IPS-NIHi7 (cell line): ENCODE measurements around the gene CCDC69.

ENCODE experiments used
- DNase-seq: peaks from one replicate; pipeline ENCODE4 v3.0.0; 2012; ENCODE audit warnings: mixed read lengths; ENCODE audit errors: extremely low spot score

Gene CCDC69

GRCh38 chr5:151164687-151165392 is 59.1 kb downstream of the CCDC69 start:
- DNase-seq: peak; percentile 77

- DNase-seq: no peak
Observed at GRCh38 chr5:151162776-151163175, 61.1 kb downstream of the CCDC69 start.

DNA sequence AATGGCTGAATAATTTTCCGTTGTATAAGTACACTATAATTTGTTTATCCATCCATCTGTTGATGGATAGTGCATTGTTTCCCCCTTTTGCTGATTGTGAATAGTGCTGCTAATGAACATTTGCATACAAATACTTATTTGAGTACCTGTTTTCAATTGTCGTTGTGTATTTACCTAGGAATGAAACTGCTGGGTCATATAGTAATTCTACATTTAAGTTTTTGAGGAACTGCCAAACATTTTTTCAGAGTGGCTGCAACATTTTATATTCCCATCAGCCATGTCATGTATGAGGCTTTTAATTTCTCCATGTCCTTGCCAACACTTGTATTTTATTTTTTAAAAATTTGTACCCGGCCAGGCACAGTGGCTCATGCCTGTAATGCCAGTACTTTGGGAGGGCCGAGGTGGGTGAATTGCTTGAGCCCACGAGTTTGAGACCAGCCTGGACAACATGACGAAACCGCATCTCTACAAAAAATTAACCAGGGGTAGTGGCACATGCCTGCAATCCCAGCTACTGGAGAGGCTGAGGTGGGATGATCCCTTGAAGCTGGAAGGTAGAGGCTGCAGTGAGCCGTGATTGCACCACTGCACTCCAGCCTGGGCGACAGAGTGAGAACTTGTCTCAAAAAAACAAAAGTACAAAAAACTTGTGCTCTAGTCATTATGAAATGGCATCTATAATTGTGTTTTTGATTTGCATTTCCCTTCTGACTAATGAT is 64.1 kb downstream of the CCDC69 start:
- no peak for DNase-seq

DNA sequence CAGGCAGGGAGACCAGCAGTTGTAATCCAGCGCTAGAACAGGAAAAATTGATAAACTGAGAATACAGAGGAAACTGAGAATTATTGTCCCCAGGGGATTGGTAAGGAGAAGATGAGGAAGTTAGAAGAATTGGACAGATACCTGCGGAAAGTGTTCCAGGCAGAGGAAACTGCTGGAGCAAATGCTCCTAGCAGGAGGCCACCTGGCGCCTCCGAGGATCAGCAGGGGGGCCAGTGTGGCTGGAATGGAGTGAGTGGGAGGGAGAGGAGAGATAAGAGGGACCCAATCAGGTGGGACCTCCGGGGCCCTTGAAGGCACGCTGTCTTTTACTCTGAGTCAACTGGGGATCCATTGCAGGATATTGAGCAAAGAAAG is 65.6 kb downstream of the CCDC69 start:
- peak; percentile 74 for DNase-seq

DNA sequence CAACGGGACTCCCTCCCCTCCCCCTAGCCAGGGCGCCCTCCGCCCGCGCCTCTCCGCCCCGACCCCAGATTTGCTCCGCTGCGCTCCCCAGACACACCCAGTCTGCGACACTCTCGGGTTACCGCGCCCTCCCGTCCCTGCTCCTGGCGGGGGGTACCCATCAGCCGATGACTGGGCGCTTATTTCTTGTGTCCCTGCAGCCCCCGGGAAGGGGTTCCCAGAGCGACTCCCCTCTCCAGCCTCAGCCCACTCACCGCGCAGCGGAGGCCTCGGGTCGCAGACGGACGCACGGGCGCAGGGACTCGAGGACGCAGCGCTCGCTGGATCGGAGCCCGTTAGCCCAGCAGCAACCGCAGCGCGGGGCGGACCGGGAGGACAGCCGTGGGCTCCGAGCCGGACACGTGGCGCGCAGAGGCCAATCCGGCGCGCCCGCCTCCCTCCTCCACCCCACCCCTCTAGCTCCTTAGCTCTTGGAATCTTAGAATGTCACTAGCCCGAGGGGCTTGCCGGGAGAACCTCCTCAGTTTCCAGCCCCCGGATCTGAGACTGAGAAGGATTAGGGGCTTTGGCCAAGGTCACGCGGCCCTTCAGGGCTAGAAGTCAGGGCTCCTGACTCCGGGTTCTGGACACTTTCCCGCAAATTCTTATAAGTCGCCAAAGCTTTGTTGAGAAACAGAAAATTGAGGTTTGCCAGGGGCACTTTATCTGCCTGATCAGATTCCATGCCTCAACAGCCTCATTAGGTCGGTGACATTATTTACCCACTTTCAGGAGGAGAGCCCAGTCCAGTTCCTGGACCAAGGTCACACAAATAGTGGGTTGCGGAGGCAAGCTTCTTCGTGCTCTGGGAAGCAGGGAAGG is 66.2 kb downstream of the CCDC69 start, which contains the start of gene ANXA6:
Gene ANXA6, minus strand, starts transcription at position 354 of the 861 bp plus-strand sequence. CDS start 9,878 bp downstream, outside the sequence.
- DNase-seq: peak; percentile 95

DNA sequence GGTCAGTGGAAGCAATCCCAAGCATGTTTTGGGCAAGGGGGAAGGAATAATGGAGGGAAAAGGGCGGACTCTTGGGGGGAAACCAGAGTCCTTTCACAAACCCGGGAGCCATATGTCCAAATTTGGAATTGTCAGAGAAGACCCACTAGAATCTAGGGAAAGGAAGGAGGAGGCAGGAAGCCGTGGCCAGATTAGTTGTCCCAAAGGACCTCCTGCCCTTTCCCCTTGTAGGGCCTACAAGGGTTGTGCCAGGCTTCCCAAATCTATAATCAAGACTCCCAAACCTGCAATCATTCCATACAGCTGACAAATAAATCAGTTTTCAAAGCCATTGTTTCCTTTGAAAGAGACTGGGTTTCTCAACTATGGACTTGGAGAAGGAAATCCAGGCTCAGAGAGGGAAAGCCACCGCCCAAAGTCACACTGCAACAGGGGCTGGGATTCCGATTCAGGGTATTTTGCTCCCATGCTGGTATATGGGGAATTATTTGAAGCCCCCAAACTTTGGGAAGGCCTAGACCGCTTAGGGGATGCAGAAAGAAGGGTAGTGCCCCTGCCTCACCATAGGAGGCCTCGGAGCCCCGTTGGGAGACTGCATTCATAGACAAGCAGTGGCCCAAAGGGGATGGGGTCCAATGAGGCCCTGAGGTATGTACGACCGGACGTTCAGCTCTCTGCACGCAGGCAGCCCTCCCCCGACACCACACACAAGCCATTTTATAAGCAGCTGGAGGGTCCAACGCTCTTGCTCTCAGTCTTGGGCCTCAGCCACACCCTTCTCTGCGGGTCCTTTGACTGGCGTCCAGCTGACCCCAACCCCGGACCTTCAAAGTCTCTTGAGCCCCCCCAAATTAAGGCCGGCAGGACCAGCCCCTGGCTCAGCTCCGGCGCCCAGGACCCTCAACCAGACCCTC is 67.1 kb downstream of the CCDC69 start:
- no peak for DNase-seq

DNA sequence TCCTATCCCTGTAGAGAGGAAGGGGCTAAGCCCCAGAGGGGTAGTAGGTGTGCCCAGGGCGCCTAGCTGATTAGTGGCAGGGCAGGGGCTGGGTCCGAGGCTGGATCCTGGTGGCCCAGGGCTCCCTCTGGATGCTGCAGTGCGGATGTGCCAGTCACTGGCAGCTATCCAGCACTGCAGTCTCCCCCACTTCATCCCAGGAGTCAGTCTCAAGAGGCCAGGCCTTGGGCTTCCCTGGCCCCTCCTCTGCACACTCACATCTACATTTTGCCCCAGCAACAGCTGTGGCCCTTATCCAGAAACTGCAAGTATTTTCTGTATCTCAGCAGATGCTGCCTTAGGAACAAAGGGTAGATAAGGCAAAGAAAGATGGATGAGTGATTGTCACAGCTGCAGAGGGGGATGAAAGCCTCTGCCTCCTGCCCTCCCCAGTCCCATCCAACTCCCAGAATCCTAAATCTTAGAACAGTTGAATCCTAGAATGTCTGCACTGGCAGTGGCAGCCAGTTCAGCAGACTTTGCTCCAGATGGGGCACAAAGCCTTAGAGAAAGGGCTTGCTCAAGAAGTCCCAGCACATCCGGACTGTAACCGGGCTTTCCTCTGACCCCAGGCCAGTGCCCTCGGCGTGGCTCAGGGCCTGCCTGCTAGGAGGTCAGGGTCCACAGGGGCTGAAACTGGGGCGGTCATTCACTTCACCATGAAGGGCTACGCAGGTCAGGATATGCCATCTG is 68.0 kb downstream of the CCDC69 start:
- DNase-seq: no peak

GRCh38 chr5:151154931-151155774 is 68.7 kb downstream of the CCDC69 start:
- DNase-seq: no peak

DNA sequence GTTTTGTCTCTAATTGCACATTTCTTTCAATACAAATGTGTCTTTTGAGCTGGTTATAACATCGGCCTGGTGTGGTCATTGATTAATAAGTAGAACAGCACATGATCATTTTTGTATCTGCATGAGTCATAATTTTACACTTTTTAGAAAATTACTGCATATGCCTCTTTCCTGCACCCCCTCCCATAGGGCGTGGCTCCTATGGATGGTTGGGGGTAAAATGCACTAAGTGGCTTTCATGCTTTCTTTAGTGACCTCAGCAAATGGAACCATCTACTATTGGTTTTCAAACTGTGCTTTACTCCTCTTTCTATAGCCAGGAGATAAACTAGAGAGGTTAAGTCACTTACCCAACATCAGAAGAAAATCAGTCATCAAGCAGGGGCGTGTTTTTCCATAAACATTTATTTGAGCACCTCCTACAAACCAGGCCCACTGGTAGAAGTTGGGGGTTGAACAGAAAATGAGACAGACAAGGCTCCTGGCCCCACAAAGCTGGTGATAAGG is 70.1 kb downstream of the CCDC69 start:
- no peak for DNase-seq

DNA sequence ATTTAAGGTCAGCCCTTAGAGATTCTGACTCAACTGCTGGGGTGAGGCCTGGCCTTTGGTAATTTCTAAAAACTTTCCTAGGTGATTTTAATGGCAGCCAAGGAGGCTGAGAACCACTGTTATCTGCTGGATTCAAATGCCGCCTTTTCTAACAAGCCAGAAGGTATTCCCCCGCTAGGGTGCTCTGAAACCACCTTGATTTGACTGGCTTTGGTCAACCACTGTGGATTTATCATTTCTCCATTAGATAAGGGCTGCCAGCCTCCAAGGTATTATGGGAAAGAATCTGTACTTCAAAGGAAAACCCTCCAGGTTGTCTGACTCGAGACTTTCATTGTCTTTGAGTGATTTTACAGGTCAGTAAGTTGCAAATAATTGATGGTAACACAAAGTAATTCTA is 70.6 kb downstream of the CCDC69 start:
- no peak for DNase-seq

- DNase-seq: no peak
Observed at GRCh38 chr5:151151793-151152192, 72.1 kb downstream of the CCDC69 start.

DNA sequence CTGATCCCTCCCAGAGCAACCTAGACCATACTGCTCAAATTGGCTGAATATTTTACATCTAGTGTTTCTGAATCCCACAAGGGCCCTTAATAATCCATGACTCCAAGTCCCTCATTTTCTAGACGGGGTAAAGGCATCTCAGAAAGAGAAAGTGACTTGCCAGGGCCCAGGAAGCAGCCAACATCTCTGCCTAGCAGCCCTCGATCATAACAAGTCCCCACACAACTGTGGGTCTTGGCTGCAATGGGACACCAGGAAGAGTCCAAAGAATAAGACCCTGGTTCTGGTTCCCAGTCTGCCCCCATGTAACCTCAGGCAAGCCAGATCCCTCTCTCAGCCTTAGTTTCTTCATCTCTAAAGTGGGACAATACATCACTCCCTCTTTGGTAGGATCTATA is 72.6 kb downstream of the CCDC69 start:
- no peak for DNase-seq

DNA sequence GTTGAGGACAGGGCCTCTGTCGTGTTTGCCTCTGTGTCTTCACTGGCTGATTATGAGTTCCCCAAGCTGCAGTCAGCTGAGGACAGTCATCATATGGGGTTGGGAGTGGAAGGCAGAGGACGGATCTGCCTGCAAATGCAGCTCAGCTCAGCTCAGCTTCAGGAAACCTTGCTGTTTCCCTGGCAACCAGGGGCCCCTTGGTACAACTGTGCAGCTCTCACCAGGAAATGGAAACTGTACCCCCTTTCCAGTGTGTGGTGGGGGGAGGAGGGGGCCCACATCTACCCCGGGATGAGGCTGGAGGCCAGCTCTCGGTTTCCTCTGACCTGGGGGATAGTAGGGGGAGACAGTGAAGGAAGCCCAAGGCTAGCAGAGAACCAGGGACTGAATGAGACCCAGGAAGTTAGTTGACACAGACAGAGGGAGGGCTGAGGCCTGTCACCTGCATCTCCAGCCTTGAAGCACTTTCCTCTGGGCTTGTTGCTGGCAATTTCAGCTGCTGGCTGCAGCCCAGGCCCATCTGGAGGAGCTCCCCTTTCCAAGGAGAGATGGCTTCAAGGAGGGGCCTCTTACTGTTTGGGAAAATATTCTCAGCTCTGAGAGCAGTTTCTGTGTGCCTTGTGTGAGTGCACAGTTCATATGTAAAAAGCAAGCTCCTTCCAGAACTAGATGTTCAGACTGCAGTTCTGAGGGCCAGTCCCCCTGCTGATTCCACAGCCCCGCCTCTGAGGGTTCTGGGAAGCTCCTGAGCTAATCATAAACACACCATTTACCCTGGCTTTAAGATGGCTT is 73.2 kb downstream of the CCDC69 start:
- DNase-seq: no peak

GRCh38 chr5:151148583-151148982 is 75.3 kb downstream of the CCDC69 start:
- DNase-seq: no peak

DNA sequence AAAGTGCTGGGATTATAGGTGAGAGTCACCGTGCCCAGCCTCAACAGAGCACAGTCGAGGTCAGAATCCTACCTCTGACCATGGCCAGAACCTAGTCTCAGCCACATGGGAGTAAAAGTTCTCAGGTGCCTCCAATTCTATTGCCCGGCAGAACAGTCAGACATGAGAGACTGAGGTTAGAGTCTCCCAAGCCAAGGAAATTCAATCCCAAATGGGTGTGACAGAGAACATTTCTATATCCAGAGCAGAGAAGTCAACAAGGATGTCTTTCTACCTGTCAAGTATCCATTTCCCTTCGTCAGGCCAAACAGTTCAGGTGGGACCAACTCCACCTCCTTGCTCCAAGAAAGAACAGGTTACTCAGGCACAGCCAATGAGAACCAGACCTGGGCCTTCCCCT is 76.9 kb downstream of the CCDC69 start:
- DNase-seq: no peak

DNA sequence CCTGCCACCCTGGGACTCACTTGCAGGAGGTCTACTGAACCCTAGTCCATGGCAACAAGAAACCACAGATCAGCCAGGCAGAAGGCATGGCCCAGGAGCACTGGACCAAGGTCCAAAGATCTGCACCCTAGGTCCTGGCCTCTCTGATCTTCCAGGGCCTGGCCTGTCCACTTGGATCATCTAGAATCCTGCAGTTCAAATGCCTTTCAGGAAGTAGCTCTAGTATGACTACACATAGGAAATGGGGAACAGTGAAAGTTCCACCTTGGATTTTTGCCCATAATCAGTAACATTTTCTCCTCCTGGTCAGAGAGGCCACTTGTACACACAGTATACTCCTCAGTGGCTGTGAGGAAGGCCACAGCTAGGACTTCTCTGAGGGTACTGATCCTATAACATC is 77.8 kb downstream of the CCDC69 start:
- no peak for DNase-seq

DNA sequence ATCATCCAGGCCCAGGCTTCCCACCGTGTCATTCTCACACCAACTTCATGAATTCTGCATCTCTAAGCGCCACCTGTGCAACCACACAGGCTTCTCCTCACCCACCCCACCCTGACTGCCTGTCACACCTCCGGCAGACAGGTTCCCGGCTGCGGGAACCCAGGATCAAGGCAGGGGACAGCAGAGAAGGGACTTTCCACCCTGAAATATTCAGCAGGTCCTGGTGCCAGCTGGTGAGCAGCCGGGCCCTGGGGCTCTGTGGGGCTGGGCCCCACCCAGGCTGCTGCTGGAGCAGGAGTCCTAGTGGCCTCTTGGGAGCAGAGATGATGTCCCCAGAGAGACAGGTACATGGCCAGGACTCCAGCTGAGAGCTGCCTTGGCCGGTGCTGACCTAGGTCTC is 79.0 kb downstream of the CCDC69 start:
- DNase-seq: no peak

DNA sequence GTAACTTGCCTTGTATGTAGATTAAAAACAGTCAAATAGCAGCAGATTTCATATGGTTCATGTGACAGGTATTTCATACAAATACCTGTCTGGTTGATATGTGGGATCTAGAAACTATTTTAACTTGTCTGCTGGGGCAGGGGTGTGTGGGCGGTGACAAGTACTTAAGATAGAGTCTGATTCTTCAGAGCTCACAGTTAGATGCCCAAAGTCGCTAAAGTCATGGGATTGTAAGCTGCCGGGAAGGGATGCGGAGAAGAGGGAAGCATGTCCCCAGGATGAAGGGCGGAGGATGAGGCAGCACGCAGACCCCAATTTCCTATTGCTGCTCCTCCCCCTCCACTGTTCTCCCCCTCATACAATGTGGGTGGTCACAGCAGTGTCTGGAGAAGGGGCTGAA is 79.6 kb downstream of the CCDC69 start:
- no peak for DNase-seq

- no peak for DNase-seq
Observed at GRCh38 chr5:151143645-151144044, 80.2 kb downstream of the CCDC69 start.
